NCI-H446 treated with DMSO at 0.1 percent for 48 hours (cell line): ENCODE data around the gene CDYL.
"Not testable (repeated sequence)": the region's sequence is repeated elsewhere in the genome, so short reads cannot be mapped to it uniquely, and the experiment has no call there.

Source experiments
- DNase-seq: peaks from one replicate; lab custom pipeline; 2025; lab: John Stamatoyannopoulos, UW

The CDYL gene

GRCh38 chr6:4803343-4803744 lies 27.1 kb downstream of the CDYL start:
- no peak for DNase-seq

DNA sequence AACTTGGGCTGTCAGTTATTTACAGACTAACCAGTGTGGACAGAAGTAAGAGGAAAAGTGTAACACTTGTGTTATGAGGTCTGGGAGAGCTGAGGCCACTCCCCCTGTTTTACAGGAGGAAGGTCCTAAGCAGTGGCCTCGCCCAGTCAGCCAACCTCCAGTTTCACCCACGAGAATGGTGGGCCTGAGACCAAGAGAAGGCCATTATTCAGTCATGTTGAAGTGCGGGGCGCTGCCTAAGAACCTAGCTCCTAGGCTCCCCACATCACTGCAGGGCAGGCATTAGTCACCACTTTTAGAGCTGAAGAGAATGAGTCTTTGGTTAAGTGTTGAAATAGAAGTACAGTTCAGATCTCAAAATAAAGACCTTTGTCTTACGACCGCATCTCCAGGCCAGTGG lies 27.9 kb downstream of the CDYL start:
- no peak for DNase-seq

- DNase-seq: no peak
These were observed 29.5 kb downstream of the CDYL start for GRCh38 chr6:4805553-4806336.

GRCh38 chr6:4806337-4806725 lies 30.1 kb downstream of the CDYL start:
- DNase-seq: no peak

GRCh38 chr6:4806791-4807190 lies 30.6 kb downstream of the CDYL start:
- DNase-seq: no peak

DNA sequence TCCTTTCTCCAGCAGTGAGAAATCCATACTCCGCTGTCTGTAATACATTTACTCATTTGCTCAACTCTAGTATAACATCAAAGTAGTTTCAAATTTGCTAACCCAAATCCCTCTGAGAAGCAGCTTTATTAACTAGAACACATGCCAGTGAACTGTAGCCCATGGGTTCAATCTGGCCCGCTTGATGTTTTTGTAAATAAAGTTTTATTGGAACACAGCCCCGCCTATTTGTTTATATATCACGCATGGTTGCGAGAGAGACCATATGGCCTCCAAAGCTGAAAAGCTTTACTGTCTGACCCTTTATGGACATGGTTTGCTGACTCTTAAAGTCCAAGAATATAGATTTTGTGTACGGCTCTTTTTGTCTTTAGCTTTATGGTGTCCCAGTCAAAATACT lies 32.2 kb downstream of the CDYL start:
- no peak for DNase-seq

GRCh38 chr6:4809999-4810918 lies 34.1 kb downstream of the CDYL start:
- DNase-seq: no peak

GRCh38 chr6:4812068-4812467 lies 35.9 kb downstream of the CDYL start:
- no peak for DNase-seq

DNA sequence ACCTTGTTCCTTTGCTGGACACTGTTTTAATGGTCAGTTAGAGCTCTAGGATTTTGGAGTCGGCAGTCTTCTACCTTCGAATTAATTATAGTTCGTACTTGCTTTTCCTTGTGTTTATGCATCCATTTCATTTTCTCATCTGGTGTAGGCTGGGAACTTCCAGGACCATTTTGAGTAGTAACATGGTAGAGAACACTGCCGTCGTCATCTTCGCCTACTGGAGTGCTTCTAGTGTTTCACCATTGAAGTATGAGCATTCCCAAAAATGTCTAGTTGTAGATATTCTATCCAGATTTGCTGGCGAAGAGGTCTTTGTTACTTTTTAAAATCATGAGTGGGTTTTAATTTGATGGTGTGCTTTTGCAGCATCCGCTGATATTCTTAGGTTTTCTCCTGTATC lies 36.9 kb downstream of the CDYL start:
- DNase-seq: no peak

GRCh38 chr6:4814212-4814611 lies 38.0 kb downstream of the CDYL start:
- no peak for DNase-seq

GRCh38 chr6:4814987-4815386 lies 38.8 kb downstream of the CDYL start:
- DNase-seq: no peak

GRCh38 chr6:4815584-4815983 lies 39.4 kb downstream of the CDYL start:
- DNase-seq: no peak

GRCh38 chr6:4816904-4817303 lies 40.7 kb downstream of the CDYL start:
- no peak for DNase-seq

GRCh38 chr6:4817551-4817950 lies 41.3 kb downstream of the CDYL start:
- no peak for DNase-seq

- DNase-seq: no peak
These were observed 42.2 kb downstream of the CDYL start for GRCh38 chr6:4818272-4818938.

DNA sequence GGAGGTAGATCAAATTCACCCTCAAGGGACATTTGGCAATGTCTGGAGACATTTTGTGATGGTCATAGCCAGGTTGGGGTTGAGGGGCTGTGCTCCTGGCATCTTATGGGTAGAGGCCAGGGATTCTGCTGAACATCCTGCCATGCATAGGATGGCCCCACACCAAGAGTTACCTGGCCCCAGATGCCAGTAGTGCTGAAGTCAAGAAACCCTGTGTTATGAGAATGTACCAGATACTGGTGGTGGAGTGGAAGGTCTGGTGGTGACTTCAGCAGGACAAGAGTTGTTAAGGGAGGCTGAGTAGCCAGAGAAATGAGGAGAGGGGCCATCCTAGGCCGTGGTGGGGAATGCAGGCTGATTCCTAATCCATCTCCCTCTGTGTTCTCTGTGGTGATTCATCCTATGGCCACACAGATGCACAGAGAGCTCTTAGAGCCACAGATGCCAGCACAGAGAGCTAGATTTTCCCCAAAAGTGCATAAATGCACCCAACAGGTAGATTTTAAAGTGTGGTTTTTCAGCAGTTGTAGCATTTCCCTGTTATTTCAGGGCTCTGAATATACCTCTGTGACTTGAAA lies 43.6 kb downstream of the CDYL start:
- DNase-seq: no peak

DNA sequence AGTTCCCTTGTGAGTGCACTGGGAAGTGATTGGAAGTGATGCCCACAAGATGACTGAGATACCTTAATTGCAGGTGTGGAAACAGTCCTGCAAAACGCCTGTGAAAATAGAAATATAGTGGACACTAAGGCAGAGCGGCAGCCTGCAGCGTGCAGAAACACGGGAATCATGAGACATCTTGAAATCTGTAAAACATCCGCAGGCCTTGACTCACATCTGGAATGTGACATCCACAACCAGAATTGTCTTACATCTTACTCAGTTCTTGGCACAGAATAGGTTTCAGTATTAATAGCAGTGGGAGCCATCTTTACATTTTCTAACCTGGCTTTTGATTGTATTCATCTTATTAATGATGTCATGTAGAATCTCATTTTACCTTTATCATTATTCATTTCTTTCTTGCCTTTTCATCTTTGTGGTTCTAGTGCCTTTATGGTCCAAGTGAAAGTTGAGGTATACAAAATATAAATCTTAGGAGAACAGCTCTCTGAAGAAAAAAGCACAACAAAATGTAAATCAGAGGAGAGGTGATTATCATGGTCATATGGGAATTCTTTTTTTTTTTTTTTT lies 44.6 kb downstream of the CDYL start:
- no peak for DNase-seq

GRCh38 chr6:4822476-4822875 lies 46.3 kb downstream of the CDYL start:
- DNase-seq: no peak

DNA sequence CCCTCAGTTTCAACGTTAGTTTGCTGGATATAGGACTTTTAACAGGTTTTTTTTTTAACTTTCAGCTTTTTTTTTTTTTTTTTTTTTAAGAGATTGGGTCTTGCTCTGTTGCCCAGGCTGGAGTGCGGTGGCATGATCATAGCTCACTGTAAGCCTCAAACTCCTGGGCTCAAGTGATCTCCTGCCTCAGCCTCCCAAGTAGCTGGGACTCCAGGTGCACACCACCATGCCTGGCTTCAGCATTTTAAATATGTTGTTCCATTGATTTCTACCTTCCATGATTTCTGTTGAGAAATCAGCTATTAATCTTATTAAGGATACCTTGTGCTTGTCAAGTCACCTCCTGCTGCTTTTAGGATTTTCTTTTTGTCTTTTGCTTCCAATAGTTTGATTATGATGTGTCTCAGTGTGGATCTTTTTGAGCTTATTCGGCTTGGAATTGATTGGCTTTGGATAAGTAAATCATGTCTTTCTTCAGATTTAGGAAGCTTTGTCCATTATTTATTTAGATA lies 52.0 kb downstream of the CDYL start:
- no peak for DNase-seq

DNA sequence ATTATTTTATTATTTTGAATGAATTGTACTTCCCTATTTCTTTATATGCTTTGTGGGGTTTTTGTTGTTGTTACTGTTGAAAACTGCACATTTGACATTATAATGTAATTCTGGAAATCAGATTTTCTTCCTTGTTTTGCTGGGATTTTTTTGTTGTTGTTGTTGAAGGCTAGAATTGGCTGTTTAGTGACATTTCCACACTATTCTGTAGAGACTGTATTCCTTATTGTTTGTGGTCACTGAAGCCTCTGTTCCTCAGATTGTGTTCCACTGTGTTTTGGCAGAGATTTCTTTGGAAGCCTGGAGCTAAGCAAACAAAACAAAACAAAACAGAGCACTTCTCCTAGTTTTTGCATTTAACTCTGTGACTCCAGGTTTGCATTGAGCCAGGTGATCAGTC lies 52.9 kb downstream of the CDYL start:
- DNase-seq: no peak

DNA sequence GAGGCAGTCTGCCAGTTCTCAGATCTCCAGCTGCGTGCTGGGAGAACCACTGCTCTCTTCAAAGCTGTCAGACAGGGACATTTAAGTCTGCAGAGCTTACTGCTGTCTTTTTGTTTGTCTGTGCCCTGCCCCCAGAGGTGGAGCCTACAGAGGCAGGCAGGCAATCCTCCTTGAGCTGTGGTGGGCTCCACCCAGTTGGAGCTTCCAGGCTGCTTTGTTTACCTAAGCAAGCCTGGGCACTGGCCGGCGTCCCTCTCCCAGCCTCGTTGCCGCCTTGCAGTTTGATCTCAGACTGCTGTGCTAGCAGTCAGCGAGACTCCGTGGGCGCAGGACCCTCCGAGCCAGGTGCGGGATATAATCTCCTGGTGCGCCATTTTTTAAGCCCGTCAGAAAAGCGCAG lies 59.3 kb downstream of the CDYL start:
- DNase-seq: not testable (repeated sequence)

DNA sequence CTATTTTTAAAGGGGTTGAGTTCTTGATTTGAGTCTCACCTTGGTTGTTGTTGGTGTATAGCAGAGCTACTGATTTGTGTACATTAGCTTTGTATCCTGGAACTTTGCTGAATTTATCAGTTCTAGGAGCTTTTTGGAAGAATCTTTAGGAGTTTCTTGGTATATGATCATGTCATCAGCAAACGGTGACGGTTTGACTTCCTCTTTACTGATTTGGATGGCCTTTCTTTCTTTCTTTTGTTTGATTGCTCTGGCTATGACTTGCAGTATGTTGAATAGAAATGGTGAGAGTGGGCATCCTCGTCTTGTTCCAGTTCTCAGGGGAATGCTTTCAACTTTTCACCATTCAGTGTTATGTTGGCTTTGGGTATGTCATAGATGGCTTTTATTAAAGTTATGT lies 64.0 kb downstream of the CDYL start:
- no peak for DNase-seq
